ENCODE data around the gene KCNH2. TPM values are rescaled to one million over a fixed set of nuclear protein-coding genes. Genes with fewer than 3 reads are reported as not detected.

Gene KCNH2
- total RNA-seq, 1 experiment from 2014 or later: 1.8 TPM

DNA sequence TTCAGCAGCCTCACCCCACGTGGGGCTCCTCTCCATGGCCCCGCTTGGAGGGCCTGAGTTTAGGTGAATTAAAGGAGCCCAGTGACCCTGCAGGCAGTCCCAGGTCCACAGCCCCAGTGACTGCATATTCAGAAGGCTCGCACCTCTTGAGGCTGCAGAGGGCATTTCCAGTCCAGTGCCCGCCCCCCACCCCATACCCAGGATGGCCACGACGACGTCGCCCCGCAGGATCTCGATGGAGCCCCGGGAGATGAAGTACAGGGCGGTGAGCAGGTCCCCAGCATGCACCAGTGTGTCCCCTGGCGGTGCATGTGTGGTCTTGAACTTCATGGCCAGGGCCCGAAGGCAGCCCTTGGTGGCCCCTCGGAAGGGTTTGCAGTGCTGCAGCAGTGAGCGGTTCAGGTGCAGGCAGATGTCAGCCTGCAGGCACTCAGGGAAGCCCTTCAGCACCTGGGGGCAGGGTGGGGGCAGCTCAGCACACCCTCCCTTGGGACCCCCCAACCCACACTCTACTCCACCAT lies 28.1 kb downstream of the KCNH2 start:
- in situ Hi-C loops (cut with HindIII; ENCODE audit: low pct_unique_long_range_greater_than_20kb, low sequenced_read_pairs): no loop called here
- BruUV-seq (replicated peaks): no TSS peak

DNA sequence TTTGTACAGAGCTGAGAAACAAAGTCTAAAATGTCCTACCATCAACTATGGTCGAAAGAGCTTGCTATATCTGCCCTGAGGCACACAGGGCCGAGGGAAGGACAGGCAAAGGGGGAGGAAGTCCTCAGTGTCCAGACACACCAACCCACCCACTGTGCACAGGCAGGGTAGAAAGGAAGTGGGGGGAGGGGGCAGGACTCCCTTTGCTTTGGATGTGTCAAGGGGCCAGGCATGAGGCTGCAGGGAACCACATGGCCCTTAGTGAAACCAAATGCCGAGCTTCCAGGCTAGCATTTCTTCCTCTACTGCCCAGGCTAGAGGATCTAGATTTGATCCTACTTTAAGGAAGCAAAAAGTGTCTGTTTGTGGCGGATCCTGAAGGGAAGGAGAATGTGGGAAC lies 28.6 kb downstream of the KCNH2 start:
- ChIA-PET CTCF (interaction anchor here (1.1 kb wide), 1 partner anchor 13 kb away, joined by 7 read pairs; no protein-coding TSS in a partner anchor), POLR2A (no interaction called here)
- ATAC-seq: no peak
- Histone ChIP-seq H3K27ac (ENCODE audit: low read length) (no peak overlapping the region), H3K4me1 (ENCODE audit: control insufficient read depth, insufficient read depth, low read length) (no peaks in the 10 kb centered on the region), H3K27me3 (ENCODE audit: control insufficient read depth, insufficient read depth, low read length) (no peaks in the 10 kb centered on the region), H3K9me3 (ENCODE audit: control insufficient read depth, insufficient read depth, low read depth, low read length) (no peaks in the 10 kb centered on the region), H3K36me3 (ENCODE audit: control insufficient read depth, insufficient read depth, low read length) (no peaks in the 10 kb centered on the region), H3K4me3 (ENCODE audit: low read depth in 2 of 2, low read length in 2 of 2) (no peak overlapping the region)
- DNase-seq (ENCODE audit: low read depth, low spot score): no peak
- no TSS peak for BruUV-seq (replicated peaks)
- in situ Hi-C loops (cut with HindIII; ENCODE audit: low pct_unique_long_range_greater_than_20kb, low sequenced_read_pairs) (no loop called here), intact Hi-C loops (cut with micrococcal nuclease; ENCODE audit: unreplicated experiment) (no loop called here)
- TF ChIP-seq, protein P1, sequence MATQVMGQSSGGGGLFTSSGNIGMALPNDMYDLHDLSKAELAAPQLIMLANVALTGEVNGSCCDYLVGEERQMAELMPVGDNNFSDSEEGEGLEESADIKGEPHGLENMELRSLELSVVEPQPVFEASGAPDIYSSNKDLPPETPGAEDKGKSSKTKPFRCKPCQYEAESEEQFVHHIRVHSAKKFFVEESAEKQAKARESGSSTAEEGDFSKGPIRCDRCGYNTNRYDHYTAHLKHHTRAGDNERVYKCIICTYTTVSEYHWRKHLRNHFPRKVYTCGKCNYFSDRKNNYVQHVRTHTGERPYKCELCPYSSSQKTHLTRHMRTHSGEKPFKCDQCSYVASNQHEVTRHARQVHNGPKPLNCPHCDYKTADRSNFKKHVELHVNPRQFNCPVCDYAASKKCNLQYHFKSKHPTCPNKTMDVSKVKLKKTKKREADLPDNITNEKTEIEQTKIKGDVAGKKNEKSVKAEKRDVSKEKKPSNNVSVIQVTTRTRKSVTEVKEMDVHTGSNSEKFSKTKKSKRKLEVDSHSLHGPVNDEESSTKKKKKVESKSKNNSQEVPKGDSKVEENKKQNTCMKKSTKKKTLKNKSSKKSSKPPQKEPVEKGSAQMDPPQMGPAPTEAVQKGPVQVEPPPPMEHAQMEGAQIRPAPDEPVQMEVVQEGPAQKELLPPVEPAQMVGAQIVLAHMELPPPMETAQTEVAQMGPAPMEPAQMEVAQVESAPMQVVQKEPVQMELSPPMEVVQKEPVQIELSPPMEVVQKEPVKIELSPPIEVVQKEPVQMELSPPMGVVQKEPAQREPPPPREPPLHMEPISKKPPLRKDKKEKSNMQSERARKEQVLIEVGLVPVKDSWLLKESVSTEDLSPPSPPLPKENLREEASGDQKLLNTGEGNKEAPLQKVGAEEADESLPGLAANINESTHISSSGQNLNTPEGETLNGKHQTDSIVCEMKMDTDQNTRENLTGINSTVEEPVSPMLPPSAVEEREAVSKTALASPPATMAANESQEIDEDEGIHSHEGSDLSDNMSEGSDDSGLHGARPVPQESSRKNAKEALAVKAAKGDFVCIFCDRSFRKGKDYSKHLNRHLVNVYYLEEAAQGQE (IDR thresholded peaks at IDR 0.05; ENCODE audit: insufficient read depth in 1 of 2, low read depth in 2 of 2, low read length in 1 of 2): no peak
- TF ChIP-seq SIN3A (IDR thresholded peaks at IDR 0.05; ENCODE audit: borderline replicate concordance, insufficient read depth, low read depth, low read length): no peak
- TF ChIP-seq, protein P2, sequence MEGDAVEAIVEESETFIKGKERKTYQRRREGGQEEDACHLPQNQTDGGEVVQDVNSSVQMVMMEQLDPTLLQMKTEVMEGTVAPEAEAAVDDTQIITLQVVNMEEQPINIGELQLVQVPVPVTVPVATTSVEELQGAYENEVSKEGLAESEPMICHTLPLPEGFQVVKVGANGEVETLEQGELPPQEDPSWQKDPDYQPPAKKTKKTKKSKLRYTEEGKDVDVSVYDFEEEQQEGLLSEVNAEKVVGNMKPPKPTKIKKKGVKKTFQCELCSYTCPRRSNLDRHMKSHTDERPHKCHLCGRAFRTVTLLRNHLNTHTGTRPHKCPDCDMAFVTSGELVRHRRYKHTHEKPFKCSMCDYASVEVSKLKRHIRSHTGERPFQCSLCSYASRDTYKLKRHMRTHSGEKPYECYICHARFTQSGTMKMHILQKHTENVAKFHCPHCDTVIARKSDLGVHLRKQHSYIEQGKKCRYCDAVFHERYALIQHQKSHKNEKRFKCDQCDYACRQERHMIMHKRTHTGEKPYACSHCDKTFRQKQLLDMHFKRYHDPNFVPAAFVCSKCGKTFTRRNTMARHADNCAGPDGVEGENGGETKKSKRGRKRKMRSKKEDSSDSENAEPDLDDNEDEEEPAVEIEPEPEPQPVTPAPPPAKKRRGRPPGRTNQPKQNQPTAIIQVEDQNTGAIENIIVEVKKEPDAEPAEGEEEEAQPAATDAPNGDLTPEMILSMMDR (IDR thresholded peaks at IDR 0.05): no peak
- no peak for TF ChIP-seq TCF7L2 (IDR thresholded peaks at IDR 0.05; ENCODE audit: low read depth, low read length)
- no peak for TF ChIP-seq POLR2AphosphoS5 (IDR thresholded peaks at IDR 0.05; ENCODE audit: low read depth, low read length)

More for the DNA sequence above, 28.1 kb downstream of the KCNH2 start:
- Histone ChIP-seq H3K9me3 (ENCODE audit: control insufficient read depth, insufficient read depth, low read depth, low read length) (no peaks in the 10 kb centered on the region), H3K27ac (ENCODE audit: low read length) (no peak overlapping the region), H3K36me3 (ENCODE audit: control insufficient read depth, insufficient read depth, low read length) (no peaks in the 10 kb centered on the region), H3K4me1 (ENCODE audit: control insufficient read depth, insufficient read depth, low read length) (no peaks in the 10 kb centered on the region), H3K27me3 (ENCODE audit: control insufficient read depth, insufficient read depth, low read length) (no peaks in the 10 kb centered on the region), H3K4me3 (ENCODE audit: low read depth in 2 of 2, low read length in 2 of 2) (no peak overlapping the region)
- ChIA-PET CTCF (interaction anchor here (1.1 kb wide), 1 partner anchor 13 kb away, joined by 7 read pairs; no protein-coding TSS in a partner anchor), POLR2A (no interaction called here)
- TF ChIP-seq TCF7L2 (IDR thresholded peaks at IDR 0.05; ENCODE audit: low read depth, low read length) (no peak), SIN3A (IDR thresholded peaks at IDR 0.05; ENCODE audit: borderline replicate concordance, insufficient read depth, low read depth, low read length) (no peak), POLR2AphosphoS5 (IDR thresholded peaks at IDR 0.05; ENCODE audit: low read depth, low read length) (no peak)
- TF ChIP-seq, protein P2 (IDR thresholded peaks at IDR 0.05): no peak
- ATAC-seq: no peak
- no peak for DNase-seq (ENCODE audit: low read depth, low spot score)
- intact Hi-C loops (cut with micrococcal nuclease; ENCODE audit: unreplicated experiment): no loop called here
